Pericardium fibroblast (primary cell): ENCODE data around the gene PCK1. TPM values are rescaled to one million over a fixed set of nuclear protein-coding genes. Genes with fewer than 3 reads are reported as not detected.

Source experiments
- total RNA-seq: library from RNA; depleted of rRNA; stranded (reverse); fragments of >200 nt; gene quantifications from 2 replicates; pipeline ENCODE4 v1.2.3, GENCODE V29; 2015

Gene PCK1
- not detected in 2 replicates for total RNA-seq

DNA sequence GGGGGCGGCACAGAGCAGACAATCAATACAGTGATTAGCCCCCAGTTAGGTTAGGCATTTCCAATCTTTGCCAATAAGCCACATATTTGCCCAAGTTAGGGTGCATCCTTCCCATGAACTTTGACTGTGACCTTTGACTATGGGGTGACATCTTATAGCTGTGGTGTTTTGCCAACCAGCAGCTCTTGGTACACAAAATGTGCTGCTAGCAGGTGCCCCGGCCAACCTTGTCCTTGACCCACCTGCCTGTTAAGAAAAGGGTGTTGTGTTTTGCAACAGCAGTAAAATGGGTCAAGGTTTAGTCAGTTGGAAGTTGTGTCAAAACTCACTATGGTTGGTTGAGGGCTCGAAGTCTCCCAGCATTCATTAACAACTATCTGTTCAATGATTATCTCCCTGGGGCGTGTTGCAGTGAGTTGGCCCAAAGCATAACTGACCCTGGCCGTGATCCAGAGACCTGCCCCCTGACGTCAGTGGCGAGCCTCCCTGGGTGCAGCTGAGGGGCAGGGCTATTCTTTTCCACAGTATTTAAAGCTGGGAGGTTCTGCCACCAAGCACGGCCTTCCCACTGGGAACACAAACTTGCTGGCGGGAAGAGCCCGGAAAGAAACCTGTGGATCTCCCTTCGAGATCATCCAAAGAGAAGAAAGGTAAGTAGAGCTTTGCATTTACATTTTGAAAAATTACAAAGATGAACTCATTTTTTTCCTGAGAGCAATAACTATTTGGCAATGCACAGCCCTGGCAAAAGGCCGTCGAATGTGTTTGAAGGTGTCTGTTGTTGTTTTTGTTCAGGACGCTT, at the start of gene PCK1:
Gene PCK1, plus strand, starts transcription at position 557 of the 802 bp plus-strand sequence. CDS start 302 bp downstream, outside the sequence.

DNA sequence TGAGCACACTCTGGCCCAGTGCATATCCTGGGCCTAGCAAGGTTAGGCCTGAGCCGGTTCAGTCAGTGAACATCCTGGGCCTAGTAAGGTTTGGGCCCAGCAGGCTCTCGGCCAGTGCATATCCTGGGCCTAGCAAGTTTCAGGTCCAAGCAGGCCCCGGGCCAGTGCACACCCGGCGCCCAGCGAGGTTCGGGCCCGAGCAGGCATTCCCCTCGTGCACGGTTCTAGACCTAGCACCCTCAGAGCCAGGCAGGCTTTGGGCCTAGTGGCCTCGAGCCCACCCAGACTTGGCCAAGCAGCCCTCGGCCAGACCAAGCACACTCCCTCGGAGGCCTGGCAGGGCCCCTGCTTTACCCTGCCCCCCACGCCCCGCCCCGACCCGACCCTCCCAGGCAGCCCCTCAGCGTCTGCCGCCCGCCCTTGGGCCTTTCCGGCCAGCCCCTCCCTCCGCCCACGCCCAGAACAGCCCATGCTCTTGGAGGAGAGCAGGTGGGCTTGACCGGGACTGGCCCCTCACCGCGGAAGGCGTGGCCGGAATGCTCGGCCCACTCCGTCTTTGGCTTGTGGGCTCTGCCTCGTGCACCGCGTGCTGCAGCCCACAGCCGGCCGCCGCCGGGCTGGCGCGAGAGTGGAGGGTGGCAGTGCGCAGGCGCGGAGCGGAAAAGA, 36.3 kb upstream of the PCK1 start, which contains the start of gene CTCFL:
Gene CTCFL, minus strand, starts transcription at position 630 of the 666 bp plus-strand sequence. CDS start 935 bp downstream, outside the sequence.

Other genes starting within 250 kb of the PCK1 start
- gene SPO11, start 231.3 kb upstream of the PCK1 start, total RNA-seq: not detected in 2 replicates
- 18.5 and 24.2 TPM in 2 replicates for gene RAE1, start 209.9 kb upstream of the PCK1 start, total RNA-seq
- gene RBM38, start 169.7 kb upstream of the PCK1 start, total RNA-seq: 7.8 and 8.1 TPM in 2 replicates
- gene CTCFL, start 36.0 kb upstream of the PCK1 start, total RNA-seq: 0.23 TPM in 1 of 2 replicates, not detected in the other
- not detected in 2 replicates for gene ZBP1, start 59.3 kb downstream of the PCK1 start, total RNA-seq
- gene PMEPA1, start 148.9 kb downstream of the PCK1 start, total RNA-seq: 1.6 and 1.7 TPM in 2 replicates